Measurements from ENCODE around the gene EFCAB13.

DNA sequence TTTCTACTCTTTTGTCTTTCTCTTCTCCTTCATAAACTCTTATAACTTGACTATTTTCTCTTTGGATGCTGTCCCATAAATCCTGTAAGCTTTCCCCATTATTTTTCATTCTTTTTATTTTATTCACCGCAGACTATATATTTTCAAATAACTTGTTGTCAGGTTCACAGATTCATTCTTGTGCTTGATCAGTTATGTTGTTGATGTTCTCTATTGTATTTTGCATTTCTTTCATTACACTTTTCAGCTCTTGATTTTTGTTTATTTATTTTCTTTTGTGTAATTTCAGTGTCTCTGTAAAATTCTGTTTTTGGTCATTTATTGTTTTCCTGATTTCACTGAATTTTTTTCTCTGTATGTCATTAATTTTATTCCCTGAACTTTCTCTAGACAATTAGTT lies 49.2 kb downstream of the EFCAB13 start:
- TF ChIP-seq, protein P1, sequence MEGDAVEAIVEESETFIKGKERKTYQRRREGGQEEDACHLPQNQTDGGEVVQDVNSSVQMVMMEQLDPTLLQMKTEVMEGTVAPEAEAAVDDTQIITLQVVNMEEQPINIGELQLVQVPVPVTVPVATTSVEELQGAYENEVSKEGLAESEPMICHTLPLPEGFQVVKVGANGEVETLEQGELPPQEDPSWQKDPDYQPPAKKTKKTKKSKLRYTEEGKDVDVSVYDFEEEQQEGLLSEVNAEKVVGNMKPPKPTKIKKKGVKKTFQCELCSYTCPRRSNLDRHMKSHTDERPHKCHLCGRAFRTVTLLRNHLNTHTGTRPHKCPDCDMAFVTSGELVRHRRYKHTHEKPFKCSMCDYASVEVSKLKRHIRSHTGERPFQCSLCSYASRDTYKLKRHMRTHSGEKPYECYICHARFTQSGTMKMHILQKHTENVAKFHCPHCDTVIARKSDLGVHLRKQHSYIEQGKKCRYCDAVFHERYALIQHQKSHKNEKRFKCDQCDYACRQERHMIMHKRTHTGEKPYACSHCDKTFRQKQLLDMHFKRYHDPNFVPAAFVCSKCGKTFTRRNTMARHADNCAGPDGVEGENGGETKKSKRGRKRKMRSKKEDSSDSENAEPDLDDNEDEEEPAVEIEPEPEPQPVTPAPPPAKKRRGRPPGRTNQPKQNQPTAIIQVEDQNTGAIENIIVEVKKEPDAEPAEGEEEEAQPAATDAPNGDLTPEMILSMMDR (IDR thresholded peaks at IDR 0.05) = no peak
- TF ChIP-seq POLR2AphosphoS5 (IDR thresholded peaks at IDR 0.05) = no peak

All from suprapubic skin (tissue), 3 donors.